COLO668 (cell line): Measurements from ENCODE around the gene KTI12.

Experiments used
- DNase-seq: peaks from one replicate; lab custom pipeline; 2025; ENCODE audit not compliant: unreplicated experiment; lab: John Stamatoyannopoulos, UW

Gene KTI12

GRCh38 chr1:51989582-51990477 is 43.8 kb downstream of the KTI12 start:
- peak; percentile 58 for DNase-seq

DNA sequence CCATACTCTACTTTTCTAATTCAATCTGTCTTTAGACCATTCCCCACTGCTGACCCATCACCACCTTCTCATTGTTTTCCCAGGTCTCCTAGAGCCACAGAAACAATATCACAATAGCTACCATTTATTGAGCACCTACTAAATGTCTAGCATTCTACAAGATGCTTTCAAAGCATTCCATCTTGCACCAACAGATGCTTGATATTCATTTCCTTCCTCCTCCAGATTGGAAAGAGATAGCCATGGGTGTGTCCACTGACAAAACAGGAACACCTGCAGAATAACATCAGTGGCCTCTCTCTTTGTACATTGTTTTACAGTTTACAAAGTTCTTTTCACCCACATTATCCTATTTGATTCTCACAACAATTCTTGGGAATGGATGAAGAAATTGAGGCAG is 45.4 kb downstream of the KTI12 start:
- DNase-seq = no peak

DNA sequence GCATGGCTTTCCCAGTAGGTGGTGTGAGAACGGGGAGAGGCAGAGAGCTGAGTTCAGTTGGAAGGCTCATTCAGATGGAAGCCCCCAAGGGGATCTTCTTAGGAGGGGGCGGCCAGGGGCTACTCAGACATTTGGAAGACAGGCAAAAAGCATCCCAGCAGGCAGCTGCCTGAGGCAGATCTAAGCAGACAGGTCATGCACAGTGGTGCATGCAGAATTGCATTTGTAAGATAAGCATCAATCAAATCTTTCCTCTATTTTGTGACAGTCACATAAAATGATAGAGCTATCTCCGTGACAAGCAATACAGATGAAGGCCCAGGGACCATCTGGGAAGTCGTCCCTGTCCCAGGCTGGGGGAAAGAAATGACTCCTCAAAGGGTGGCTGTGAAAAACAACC is 46.9 kb downstream of the KTI12 start:
- no peak for DNase-seq

GRCh38 chr1:51982161-51982560 is 51.4 kb downstream of the KTI12 start:
- DNase-seq = no peak
